GM19463 (cell line): Measurements from ENCODE around the gene MYO5B.

ENCODE experiments used
- ATAC-seq: cut with Tn5 transposase; IDR thresholded peaks from one replicate; pipeline ENCODE4 v1.9.1; 2021; ENCODE audit warnings: mild to moderate bottlenecking, moderate library complexity; ENCODE audit not compliant: unreplicated experiment

The MYO5B gene

DNA sequence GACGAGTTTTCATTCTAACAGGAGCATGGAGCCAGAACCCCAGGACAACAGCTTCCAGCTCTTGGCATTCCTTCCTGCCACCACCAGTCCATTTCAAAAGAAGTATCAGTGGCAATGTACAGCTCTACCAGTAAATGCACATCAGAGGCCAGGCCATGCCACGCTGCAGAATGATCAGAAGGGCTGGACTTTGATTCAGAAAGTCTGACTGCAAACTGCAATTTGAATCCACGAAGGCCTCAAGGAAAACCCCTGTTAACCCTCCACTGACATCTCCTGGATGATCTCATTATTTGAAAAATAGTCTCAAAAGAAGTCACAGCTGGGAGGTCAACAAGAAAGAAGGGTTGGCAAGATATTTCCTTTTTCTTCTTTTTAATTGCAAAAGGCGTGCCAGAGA, 119.2 kb downstream of the MYO5B start:
- ATAC-seq: no peak

- ATAC-seq: no peak
Measured at GRCh38 chr18:50074404-50074803, 120.5 kb downstream of the MYO5B start.

GRCh38 chr18:50073319-50073718, 121.6 kb downstream of the MYO5B start:
- no peak for ATAC-seq

DNA sequence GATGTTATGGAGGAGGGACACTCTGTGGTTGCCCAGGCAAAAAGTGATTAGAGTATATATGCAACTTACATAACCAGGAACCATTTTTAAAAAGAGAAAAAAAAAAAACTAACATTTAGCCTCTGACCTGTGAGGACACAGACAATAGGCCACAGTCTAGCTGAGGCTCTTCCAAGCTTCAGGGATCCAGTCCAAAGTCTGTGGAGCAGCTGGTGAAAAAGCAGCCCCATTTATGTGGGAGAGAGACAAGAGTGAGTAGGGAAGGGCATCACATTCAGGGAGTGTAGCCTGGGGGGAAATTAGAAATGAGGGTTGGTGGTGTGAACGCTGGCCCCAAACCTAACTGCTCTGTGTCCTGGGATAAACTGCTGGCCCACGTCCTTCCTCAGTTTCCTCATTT, 122.8 kb downstream of the MYO5B start:
- ATAC-seq: no peak

DNA sequence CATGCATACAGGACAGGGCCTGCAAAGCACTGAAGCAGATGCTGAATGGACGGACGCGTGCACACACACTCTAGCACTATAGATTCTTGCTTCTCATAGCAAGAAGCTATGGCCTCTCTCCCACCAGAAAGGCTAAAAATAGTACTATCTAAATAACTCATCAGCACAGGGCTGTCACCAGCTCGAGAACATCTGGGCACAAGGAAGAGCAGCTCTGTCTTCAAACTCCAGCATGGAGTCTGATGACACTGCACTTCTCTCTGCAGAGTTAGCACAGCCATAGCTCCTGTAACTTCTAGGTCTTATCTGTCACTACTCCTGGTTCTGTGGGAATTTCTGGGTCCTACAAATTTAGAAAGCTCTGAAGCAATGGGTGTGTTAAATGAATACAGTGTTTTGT, 123.5 kb downstream of the MYO5B start:
- no peak for ATAC-seq

DNA sequence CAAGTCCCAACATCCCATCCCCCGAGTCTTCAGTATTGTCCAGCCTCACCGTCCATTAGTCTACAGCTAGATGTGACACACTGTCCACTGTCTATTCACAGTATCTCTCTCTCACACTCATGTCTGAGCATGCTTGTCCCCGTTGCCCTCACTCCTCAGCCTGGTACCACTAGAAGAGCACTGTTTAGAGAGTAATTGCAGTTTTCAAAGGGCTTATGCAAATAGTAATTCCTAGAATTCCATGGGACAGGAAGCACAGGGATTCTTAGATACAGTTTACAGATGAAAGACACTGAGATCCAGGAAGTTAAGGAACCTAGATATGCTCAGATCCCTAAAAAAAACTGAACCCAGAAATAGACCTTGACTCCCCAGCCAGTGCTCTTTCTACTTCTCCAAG, 125.5 kb downstream of the MYO5B start:
- ATAC-seq: no peak

DNA sequence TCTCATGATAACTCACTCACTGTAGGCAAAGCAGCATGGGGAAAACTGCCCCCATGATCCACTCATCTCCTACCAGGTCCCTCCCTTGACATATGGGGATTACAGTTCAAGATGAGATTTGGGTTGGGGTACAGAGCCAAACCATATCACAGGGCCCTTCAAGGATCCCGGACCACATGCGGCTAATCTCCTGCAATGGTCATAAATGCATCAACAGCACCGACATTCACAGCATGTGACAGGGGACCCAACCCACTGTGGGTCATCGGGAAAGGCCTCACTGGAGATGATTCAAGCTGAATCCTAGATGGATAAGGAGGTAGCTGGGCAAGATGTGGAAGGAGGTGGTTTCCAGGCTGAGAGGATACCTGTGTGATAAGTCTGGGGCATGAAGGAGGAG, 129.4 kb downstream of the MYO5B start:
- no peak for ATAC-seq

- ATAC-seq: no peak
Measured at GRCh38 chr18:50065039-50065438, 129.9 kb downstream of the MYO5B start.

DNA sequence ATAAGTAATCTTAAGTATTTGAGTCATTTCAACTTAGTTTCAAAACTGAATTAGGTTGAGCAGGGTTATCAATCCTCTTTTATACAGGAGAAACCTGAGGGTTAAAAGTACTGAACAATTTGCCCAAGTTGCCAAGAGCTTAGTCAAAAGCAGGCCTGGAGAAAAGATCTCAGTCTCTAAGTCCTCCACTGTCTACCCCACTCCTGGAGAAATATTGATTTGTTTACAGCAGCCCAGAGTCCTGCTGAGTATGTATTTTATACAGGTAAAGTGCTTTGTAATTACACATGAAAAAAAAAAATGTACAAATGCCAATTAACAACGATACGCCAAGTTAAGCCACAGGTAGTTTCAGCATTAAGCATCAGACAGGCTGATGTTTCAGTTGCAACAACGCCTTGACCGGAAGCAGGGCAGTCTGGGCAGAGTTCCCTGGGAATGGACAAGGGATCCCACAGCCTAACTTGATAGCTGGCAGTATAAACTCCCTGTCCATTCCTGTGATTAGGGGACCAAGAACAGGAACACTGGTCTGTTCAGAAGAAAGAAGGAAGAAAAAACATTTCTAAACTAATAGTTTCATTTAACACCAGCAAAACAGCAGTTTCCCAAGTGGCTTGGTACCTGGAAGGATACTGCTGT, 132.9 kb downstream of the MYO5B start:
- ATAC-seq: no peak

GRCh38 chr18:50060822-50061221, 134.1 kb downstream of the MYO5B start:
- no peak for ATAC-seq

GRCh38 chr18:50058731-50059130, 136.2 kb downstream of the MYO5B start:
- no peak for ATAC-seq

GRCh38 chr18:50057009-50057408, 137.9 kb downstream of the MYO5B start:
- ATAC-seq: no peak

DNA sequence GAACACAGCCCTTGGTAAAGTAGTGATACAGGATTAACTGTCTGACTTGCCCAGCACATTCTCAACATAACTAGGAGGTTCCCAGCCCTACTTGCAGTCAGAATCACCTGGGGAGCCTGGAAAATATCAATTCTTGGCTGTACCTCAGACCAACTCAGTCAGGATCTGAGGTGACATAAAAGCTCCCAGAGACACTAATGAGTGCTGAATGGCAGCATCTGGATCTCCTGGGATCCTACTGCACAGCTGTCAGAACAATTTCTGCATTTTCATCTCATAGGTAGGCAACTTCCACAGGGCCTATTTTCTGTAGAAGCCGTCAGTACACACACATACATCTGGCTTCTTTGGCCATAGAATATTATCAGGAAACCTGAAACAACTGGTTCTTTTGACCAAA, 138.8 kb downstream of the MYO5B start:
- no peak for ATAC-seq

GRCh38 chr18:50055488-50055887, 139.5 kb downstream of the MYO5B start:
- no peak for ATAC-seq

DNA sequence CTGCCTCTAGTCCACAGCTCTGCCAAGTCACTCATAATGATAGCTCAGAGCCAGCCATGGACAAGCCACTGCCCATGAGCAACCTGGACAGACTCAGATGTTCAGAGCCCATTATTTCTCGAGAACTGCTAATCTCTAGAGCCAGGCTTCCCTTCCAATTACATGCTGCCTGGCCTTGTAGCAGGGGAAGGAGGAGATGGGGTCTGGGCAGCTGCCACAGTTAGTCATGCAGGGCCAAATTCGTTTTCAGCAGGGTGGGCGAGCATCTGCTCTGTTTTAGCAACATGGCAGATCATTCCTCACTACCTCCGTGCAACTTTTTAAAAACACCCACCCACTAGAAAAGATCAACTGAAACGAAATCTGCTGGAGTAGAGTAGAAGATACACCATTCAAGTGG, 141.8 kb downstream of the MYO5B start:
- ATAC-seq: no peak

DNA sequence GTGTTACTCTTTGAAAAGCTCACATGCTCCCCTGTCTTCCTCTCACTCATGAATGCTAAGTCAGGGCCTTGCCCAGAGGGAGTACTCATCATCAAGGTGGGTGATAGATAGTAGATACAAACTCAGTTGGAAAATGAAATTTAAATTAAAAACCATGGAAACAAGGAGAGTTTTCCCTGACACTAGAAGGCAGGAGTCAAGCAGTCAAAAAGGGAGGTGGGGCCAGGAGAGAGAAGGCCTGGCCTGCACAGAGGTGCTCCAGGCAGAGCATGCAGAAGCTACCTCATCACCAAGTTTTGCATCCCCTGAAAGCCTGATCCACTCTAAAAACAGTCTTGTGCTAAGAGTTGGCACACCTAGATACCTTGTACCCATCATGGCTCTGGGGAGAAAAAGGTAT, 143.7 kb downstream of the MYO5B start:
- no peak for ATAC-seq

DNA sequence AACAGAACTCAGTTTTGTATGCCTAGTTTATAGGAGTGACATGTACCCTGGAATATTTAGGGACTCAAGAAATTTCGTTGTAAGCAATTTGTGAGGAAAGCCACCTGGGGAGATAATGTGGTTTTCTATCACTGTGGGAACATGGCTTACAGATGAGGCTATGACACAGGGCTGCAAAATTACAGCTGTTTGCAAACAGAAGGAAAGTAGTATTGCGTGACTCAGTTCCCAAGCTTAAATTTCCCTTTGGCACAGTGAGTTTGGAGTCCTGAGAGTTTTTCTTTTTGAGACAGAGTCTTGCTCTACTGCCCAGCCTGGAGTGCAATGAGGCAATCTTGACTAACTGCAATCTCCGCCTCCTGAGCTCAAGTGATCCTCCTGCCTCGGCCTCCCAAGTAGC, 149.8 kb downstream of the MYO5B start:
- ATAC-seq: no peak

GRCh38 chr18:50044402-50044801, 150.5 kb downstream of the MYO5B start:
- no peak for ATAC-seq

- ATAC-seq: no peak
Measured at GRCh38 chr18:50042611-50043010, 152.3 kb downstream of the MYO5B start.

DNA sequence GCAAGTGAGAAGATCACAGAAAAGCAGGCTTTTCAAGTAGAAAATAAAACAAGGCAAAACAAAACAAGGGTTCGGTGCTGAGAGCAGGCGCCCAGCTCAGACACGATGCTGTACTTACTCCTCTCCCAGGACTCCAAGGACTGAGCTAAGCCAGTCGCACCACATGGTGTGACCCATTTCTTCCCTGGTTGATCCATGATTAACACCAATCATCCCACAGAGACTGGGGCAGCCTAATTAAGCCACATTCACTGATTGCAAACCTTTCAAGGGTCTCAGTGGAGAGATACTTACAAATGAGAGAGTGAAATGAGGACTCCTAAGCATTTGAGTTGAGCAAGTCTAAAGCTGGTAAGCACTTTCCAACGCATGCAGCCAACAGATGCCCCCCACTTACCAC, 155.2 kb downstream of the MYO5B start:
- no peak for ATAC-seq

DNA sequence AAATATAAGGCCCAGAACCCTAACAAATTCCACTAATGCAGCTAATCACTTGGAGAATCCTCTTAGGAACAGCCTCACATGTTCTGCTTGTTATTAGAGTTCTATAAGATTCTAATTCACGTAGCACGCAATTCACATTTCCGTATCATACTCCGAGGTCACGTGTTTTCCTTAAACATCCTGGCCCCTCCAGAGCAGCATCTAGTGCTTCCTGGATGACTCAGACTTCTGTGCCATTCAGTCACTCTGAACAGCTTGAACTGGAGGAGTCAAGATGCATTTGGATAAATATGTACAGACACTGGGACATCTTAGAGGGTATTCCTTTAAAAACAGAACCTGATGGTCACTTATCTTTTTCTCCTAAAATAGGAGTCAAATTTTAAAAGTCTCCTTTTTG, 156.5 kb downstream of the MYO5B start:
- ATAC-seq: no peak

DNA sequence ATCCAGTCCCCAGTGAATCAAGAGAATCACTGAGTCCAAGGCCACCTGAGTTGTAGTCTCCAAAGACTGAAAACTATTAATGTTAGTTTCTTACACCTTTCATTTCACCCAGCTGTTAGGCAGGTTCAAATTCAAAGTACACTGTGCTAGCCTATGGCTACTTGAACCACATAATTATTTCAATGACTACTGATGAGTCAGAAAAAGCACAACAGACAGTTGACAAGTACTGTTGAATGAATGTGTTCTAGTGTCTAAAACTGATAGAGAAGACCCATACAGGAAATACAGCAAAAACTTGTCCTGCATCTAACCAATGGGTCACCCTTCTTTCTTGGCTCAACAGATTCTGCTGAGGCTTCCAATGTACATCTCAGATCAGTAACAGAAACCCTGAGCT, 160.9 kb downstream of the MYO5B start:
- ATAC-seq: no peak

DNA sequence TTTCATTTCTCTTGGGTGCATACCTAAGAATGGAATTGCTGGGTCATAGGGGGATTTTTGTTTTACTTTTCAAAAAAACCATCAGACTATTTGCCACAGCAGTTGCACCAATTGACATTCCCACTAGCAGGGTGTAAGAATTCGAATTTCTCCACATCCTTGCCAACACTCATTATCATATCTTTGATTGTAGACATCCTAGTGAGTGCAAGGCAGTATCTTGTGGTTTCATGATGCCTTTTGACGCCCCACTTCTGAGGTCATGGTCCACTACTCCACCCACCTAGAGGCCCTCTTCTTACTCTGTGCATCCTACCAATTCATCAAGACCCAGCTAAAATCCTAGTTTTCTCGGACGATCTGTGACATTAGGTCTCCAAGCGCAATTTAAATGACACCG, 161.9 kb downstream of the MYO5B start:
- no peak for ATAC-seq

GRCh38 chr18:50030146-50030545, 164.8 kb downstream of the MYO5B start:
- no peak for ATAC-seq
